ENCODE measurements around the gene SESN3.

The SESN3 gene

DNA sequence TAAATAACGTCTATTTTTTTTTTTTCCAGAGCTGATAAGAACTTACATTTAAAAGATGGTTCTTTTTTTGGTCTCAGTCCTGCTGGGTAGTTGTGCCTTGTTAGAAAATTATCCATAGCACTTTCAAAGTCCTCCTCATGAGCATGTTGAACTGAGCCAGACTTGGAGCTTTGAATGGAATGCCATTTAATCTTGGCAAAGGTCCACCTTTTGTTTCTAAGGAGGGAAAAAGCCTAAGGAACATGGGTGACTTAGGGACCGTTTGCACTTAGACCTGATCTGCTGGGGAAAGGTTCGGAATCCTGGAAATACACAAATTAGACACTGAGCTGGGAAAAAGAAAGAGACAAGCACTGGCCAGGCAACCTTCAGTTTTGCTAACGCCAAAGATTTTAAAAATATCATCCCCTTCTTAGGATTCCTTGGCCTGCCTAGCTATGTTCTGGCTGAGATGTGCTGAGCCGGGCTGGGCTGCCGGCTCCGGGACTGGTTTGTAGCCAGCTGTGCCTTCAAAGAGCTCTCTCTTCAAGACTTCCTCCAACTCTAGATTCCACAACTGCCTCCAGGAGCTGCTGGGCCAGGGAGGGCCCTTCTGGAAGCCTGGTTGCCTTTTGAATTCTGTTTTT, 74.0 kb downstream of the SESN3 start:
- H3K27ac Mint-ChIP-seq, result no peak overlapping the region
- peaks cover 43% of the 10 kb centered on the region for H3K4me1 Mint-ChIP-seq (ENCODE audit: low read depth)
- peaks cover 4% of the 10 kb centered on the region for H3K36me3 Mint-ChIP-seq (ENCODE audit: low read depth)
- H3K27me3 Mint-ChIP-seq, result no peaks in the 10 kb centered on the region
- H3K4me3 Mint-ChIP-seq, result no peak overlapping the region
- peaks cover 4% of the 10 kb centered on the region for H3K9me3 Mint-ChIP-seq

DNA sequence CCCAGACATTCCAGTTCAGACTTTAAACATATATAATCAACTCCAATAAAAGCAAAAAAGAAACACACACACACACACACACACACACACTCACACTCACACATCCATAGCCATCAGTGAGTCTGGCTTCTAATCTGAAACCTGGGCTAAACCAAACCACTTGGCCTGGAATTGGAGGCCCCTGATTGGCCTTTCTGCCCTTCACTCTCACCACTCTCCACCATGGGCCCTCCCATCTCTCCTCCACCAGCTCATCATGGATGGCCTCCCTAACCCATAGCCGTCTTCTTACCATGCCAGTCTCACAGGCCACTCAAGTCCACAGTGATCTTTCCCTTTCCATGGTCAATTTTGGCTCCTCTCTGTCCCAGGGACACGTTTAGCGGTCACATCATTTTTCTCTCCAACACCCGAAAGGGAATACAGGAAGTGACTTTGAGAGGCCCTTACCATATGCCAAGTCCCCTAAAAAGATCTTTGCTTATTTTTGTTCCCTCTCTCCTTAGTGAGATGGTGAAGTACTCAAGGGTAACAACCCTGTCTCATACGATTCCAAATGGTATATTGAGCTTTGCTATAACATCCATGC, 74.8 kb downstream of the SESN3 start:
- Mint-ChIP-seq H3K27me3 (no peaks in the 10 kb centered on the region), H3K4me3 (no peak overlapping the region), H3K9me3 (peaks cover 4% of the 10 kb centered on the region), H3K27ac (no peak overlapping the region), H3K4me1 (ENCODE audit: low read depth) (peaks cover 51% of the 10 kb centered on the region), H3K36me3 (ENCODE audit: low read depth) (peaks cover 4% of the 10 kb centered on the region)

DNA sequence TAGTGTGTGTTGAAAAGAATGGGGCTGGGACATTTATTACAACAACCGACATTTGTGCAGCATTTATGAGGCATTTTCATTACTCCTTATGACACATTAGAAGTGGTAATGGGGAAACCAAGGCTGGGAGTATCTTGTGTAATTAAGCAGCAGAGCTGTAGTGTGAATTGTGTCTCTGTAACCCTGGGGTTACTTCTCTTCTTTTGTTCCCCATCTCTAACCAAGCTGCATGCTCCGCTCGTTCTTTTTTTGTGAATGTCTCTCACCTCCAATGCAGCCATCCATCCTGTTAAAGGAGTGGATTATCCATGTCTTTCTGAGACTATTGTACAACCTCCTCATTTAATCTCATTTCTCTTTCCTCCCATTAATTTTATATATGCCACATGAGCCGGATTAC, 75.6 kb downstream of the SESN3 start:
- peaks cover 4% of the 10 kb centered on the region for H3K9me3 Mint-ChIP-seq
- peaks cover 4% of the 10 kb centered on the region for H3K36me3 Mint-ChIP-seq (ENCODE audit: low read depth)
- no peak overlapping the region for H3K27ac Mint-ChIP-seq
- no peak overlapping the region for H3K4me3 Mint-ChIP-seq
- peaks cover 56% of the 10 kb centered on the region for H3K4me1 Mint-ChIP-seq (ENCODE audit: low read depth)
- H3K27me3 Mint-ChIP-seq, result no peaks in the 10 kb centered on the region

DNA sequence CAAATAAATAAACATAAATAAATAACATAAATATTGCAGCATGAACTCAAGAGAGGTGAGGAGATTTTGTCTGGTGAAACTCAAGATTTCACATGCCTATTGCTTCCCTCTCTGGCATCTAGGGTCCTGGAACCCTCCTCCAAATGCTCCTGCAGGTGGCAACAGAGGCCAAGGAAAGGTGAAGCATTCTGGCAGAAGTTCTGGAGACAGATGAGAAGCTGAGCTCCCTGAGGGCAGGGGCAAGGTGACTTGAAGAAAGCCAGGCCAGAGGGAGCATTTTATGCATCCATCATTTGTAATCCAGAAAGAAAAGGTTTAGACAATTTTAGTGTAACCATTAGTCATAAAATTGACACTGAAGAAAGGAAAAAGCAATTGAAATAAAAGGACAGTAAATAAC, 76.5 kb downstream of the SESN3 start:
- peaks cover 63% of the 10 kb centered on the region for H3K4me1 Mint-ChIP-seq (ENCODE audit: low read depth)
- H3K9me3 Mint-ChIP-seq, result peaks cover 4% of the 10 kb centered on the region
- H3K27ac Mint-ChIP-seq, result no peak overlapping the region
- H3K4me3 Mint-ChIP-seq, result no peak overlapping the region
- peaks cover 4% of the 10 kb centered on the region for H3K36me3 Mint-ChIP-seq (ENCODE audit: low read depth)
- no peaks in the 10 kb centered on the region for H3K27me3 Mint-ChIP-seq

DNA sequence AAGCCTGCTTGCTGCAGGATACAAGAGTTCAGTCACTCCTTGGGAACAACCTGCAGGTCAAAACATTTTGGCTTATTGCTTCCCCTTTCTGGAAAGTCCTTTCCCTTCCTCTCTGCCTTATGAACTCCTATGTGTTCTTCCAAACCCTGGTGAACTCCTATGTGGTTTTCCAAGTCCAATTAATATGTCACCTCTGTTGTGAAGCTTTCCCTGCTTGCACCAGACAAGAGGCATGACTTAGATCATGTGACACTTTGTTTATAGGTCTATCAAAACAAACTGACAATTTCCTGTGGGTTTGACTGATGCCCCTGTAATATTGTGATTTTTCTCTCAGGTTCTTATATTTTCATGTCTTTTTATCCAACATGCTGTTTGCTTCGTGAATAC, 77.2 kb downstream of the SESN3 start:
- Mint-ChIP-seq H3K9me3 (peaks cover 4% of the 10 kb centered on the region), H3K4me1 (ENCODE audit: low read depth) (peaks cover 69% of the 10 kb centered on the region), H3K27ac (peak overlapping the region; percentile 81), H3K27me3 (no peaks in the 10 kb centered on the region), H3K4me3 (peak overlapping the region; percentile 87), H3K36me3 (ENCODE audit: low read depth) (peaks cover 4% of the 10 kb centered on the region)

DNA sequence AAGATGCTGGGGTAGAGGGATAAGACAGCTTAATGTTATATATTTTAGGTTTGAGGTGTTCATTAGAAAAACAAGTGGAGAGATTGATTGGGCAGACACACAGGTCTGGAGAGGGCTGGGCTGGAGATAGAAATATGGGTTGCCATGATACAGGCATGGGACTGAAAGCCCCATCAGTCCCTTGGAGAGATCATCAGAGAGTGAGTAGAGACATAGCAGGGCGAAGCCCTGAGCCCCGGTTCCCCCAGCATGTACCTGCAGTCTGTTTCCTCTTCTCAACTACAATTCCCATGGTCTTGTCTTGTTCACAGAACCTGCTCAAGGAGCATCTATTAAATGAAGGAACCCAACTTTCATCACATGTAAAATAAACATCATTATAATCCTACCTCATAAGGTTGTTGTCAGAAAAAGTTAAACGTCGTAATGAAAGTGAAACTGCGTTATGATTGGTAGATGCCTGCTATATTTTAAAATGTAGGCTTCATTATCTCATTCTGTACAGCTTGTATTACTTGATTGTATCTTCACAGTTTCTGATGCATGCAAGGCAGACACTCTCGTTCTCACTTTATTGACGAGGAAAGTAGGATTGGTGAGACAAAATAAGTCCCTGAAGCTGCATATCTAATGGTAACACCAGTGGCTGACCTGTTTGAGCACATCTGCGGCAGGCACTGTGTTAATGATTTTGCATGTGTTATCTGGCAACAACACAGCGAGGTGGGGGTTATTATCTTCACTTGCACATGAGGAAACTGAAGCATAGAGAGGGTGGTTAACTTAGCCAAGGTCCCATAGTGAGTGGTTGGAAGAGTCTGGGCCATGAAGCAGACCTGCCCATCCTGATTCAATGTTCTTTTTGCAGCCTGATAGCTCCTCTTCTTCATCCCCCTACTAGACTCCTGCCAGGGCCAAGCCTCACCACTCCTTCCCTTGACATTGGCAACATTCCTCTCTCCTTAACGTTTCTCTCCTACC, 77.8 kb downstream of the SESN3 start:
- Mint-ChIP-seq H3K36me3 (ENCODE audit: low read depth) (peaks cover under 1% of the 10 kb centered on the region), H3K4me1 (ENCODE audit: low read depth) (peaks cover 70% of the 10 kb centered on the region), H3K27me3 (no peaks in the 10 kb centered on the region), H3K4me3 (peak overlapping the region; percentile 87), H3K27ac (peak overlapping the region; percentile 81), H3K9me3 (peaks cover 2% of the 10 kb centered on the region)

DNA sequence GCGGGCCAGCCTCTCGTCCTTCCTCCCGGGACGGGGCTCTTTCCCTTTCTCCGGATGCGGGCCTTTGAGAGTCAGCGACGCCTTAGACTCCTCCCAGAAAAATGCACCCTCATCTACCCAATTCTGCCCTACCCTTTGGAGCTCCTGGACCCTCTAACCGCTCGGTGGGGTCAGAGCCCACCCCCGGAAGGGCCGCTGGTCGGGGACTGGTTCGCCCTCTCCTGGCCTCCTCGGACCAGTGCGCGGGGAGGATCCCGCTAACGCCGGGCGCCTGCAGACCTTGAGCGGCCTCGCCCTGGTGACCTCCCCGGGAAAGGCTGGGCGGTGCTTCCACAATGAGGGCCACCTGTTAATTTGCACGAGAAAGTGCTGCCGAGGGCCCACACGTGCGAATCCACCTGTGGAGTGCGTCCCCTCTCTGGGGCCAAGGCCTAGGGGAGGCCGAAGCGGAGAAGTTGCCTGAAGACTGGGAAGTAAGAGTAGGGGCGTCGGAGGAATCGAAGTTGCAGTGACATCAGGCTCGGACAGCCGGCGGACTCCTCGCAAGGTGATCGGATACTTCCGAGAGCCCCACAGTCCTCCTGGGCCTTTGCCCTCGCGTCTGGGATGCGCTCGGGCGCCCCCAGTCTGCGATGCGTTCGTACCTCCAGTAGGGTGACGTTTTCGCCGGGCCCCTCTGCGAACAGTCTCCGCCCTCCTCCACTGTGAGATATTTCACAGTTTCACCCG, 79.9 kb downstream of the SESN3 start:
- H3K9me3 Mint-ChIP-seq, result no peaks in the 10 kb centered on the region
- H3K4me1 Mint-ChIP-seq (ENCODE audit: low read depth), result peaks cover 69% of the 10 kb centered on the region
- no peaks in the 10 kb centered on the region for H3K36me3 Mint-ChIP-seq (ENCODE audit: low read depth)
- no peaks in the 10 kb centered on the region for H3K27me3 Mint-ChIP-seq
- H3K27ac Mint-ChIP-seq, result peak overlapping the region; percentile 93
- peak overlapping the region; percentile 87 for H3K4me3 Mint-ChIP-seq

DNA sequence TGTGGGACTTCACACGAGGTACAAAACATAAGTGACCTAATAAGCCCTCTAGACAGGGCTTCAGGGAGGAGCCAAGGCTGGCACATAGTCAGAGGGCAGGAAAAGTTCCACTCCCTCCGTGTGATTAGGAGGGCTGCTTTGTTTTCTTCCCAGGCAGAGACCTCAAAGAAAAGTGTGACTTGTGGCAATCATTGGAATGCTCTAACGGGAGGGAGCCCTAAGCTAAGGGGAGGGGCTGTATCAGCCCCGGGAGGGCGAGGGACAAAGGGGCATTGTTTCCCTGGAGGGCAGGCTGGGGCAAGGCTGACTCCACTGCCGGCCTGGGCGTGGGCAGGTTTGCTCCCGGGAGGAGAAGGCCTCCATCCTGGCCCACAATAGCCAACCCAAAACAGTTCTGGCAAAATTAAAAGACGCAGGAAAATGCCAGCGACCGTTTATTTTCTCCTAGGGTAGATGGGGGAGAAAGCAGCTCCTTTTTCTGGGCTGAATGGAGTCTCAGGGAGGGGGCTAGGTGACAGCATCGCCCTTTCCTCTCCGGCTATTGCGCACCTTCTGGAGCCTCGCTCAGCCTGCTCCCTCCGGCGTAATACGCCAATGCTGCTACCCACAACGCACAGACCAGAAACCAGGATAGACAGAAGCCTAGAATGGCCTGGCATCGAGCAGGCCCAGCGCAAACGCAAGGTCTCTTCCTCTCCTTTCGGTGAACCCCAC, 81.2 kb downstream of the SESN3 start:
- Mint-ChIP-seq H3K36me3 (ENCODE audit: low read depth) (no peaks in the 10 kb centered on the region), H3K9me3 (no peaks in the 10 kb centered on the region), H3K27ac (peak overlapping the region; percentile 62), H3K4me1 (ENCODE audit: low read depth) (peaks cover 69% of the 10 kb centered on the region), H3K27me3 (peaks cover 4% of the 10 kb centered on the region), H3K4me3 (peak overlapping the region; percentile 87)

DNA sequence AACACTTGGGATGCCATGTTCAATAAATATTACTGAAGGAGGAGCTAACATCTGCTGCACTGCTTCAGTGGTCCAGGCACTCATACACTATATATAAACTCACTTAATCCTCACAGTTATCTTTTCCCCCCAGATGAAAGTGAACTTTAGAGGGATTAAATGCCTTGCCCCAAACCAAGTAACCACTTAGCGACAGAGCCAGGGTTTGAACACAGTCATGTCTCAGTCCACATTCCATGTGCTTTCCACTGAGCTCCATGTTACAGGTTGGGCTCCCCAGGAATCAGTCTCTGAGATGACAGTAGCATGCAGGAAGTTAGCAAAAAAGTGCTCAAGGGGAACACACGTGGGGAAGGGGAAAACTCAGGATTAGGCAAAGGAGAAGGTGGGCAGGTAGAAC, 82.1 kb downstream of the SESN3 start:
- H3K27me3 Mint-ChIP-seq, result peaks cover 13% of the 10 kb centered on the region
- no peak overlapping the region for H3K4me3 Mint-ChIP-seq

DNA sequence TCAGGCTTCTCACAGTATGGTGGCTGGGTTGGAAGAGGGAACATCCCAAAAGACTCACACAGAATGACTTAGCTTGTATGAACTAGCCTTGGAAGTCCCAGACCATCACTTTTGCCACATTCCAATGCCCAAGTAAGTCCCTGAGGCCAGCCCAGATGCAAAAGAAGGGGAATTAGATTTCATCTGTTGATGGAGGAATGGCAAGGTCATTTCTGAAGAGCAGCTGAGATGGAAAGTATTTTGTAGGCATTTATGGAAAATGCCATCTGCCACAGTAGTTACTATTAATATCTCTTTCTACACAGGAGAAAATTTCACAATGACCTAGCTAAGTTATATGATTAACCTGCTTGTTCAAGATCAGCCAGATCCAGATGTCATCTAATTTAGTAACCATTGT, 82.6 kb downstream of the SESN3 start:
- H3K27ac Mint-ChIP-seq, result no peak overlapping the region
- peaks cover 65% of the 10 kb centered on the region for H3K4me1 Mint-ChIP-seq (ENCODE audit: low read depth)
- H3K9me3 Mint-ChIP-seq, result no peaks in the 10 kb centered on the region
- peaks cover 17% of the 10 kb centered on the region for H3K27me3 Mint-ChIP-seq
- no peaks in the 10 kb centered on the region for H3K36me3 Mint-ChIP-seq (ENCODE audit: low read depth)
- no peak overlapping the region for H3K4me3 Mint-ChIP-seq

More for the DNA sequence above, 82.1 kb downstream of the SESN3 start:
- Mint-ChIP-seq H3K36me3 (ENCODE audit: low read depth) (no peaks in the 10 kb centered on the region), H3K27ac (no peak overlapping the region), H3K4me1 (ENCODE audit: low read depth) (peaks cover 69% of the 10 kb centered on the region), H3K9me3 (no peaks in the 10 kb centered on the region)

DNA sequence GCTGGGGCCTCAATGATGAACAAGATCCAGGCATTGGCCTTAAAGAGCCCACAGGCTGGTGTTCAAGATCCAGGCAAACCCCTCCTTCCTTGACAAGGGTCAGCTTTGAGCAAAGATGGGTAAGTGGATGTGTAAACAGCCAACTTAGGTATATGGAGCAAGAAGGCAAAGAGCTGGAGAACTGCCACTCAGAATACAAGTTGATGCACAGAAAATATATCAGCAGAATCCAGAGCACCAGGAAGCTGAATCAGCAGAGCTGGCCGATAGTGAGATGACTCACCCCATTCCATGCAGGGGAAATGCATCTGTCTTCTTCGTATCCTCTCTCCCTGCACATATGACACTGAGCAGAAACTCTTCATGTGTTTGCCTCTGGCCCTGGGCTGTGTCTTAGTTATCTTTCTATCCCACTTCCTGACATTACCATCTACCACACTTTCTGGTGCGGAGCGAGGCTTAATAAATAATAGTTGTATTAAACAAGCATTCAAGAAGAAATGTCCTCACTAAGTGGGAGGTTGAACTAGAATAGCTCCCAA, 83.6 kb downstream of the SESN3 start:
- Mint-ChIP-seq H3K36me3 (ENCODE audit: low read depth) (no peaks in the 10 kb centered on the region), H3K27me3 (peaks cover 17% of the 10 kb centered on the region), H3K4me3 (no peak overlapping the region), H3K27ac (no peak overlapping the region), H3K4me1 (ENCODE audit: low read depth) (peaks cover 55% of the 10 kb centered on the region), H3K9me3 (no peaks in the 10 kb centered on the region)

DNA sequence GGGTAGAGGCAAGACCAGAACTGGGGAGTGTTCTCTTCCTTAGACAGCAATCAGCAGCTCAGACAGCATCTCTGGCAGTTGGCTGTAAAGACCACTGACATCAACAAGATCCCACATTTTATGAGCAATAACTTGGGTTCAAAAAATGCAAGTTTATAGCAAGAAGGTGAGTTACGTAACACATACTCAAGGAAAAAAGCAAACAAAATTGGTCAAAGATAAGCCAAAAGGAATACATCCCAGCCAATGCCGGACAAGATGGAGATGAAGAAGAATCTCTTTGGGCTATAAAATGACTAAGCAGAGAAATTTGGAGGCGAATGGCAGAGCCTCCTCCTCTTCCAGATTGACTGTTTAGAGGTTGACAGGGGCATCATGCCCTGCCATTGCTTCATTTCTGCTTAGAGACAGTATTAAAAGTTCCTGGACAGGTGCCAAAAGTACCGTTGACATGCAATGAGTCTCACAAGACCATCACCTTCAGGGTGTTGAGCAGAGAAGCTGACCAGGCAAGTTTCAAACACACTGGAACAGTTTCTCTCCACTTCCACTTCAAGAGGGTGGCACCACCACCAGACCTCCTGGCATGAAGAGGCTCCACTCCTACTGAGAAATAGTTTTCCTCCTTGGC, 85.5 kb downstream of the SESN3 start:
- Mint-ChIP-seq H3K4me3 (no peak overlapping the region), H3K4me1 (ENCODE audit: low read depth) (peaks cover 40% of the 10 kb centered on the region), H3K9me3 (no peaks in the 10 kb centered on the region), H3K36me3 (ENCODE audit: low read depth) (no peaks in the 10 kb centered on the region), H3K27me3 (peaks cover 17% of the 10 kb centered on the region), H3K27ac (no peak overlapping the region)

DNA sequence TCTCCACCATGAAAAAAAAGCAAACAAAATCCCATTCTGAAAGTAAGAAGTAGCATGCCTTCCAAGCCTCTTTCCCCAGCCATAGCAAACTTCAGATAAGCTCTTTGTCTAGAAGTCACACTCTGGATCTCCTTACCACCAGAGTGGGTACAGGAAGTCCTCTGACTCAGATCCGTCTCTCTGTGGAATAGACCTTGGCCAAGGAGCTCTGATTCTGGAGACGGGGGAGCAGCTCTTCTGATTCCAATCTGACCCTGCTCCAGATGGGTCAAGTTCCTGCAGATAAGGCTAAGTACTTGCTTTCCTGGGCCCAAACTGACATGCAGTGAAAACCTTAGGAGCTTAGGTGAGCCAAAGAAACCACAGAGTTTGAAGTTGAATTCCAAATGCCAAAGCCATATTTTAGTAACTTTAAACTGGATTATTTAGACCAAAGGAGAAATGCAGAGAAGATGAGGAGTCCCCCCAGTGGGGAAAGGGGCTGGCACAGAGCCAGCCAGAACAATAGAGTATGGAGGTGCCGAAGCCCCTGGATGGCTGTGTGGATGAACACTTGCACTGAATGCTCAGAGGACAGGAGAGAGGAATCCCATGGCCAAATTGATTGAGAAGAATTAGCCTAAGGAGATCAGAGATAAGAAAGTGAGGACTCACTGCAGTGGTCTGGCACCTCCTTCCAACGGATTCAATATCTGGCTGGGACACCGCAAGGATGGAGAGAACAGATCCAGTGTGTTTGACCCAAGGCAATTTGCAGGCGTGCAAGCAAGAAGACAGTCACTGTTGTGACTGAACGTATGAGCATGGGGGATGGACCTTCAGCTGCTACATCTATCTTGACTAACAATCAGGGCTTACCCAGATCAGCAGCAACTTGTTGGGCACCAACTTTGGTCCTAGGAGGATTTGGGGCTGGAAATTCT, 86.4 kb downstream of the SESN3 start:
- peaks cover 33% of the 10 kb centered on the region for H3K4me1 Mint-ChIP-seq (ENCODE audit: low read depth)
- H3K9me3 Mint-ChIP-seq, result no peaks in the 10 kb centered on the region
- no peaks in the 10 kb centered on the region for H3K36me3 Mint-ChIP-seq (ENCODE audit: low read depth)
- peak overlapping the region; percentile 30 for H3K27ac Mint-ChIP-seq
- peaks cover 17% of the 10 kb centered on the region for H3K27me3 Mint-ChIP-seq
- H3K4me3 Mint-ChIP-seq, result no peak overlapping the region

All from stimulated activated naive CD8-positive, alpha-beta T cell treated with anti-CD3 and anti-CD28 coated beads, Interleukin-15, Interleukin-2, amounts not matched to agents 100 ng/mL and 50 ng/mL, for 24 hours (primary cell).